A549 (cell line): ENCODE results near the gene CCDC30.

Experiments used
- EP300 ChIP-seq, 2 experiments: fragments of >200 bp; sonication (Bioruptor Twin); formaldehyde crosslinking; IDR thresholded peaks; 2 replicates in 1 of 2; 3 replicates in 1 of 2; pipeline ENCODE4 v1.6.1; 2016 to 2017
- HOXB13 ChIP-seq: fragments of 250-450 bp; sonication (Bioruptor Pico); IDR thresholded peaks from 2 replicates; pipeline ENCODE4 v1.5.0; 2020; ENCODE audit warnings: low read depth, mild to moderate bottlenecking, moderate library complexity
- KDM5A ChIP-seq: fragments of 200-600 bp; sonication (generic); IDR thresholded peaks from 2 replicates; pipeline ENCODE4 v1.6.1; 2016; ENCODE audit warnings: antibody characterized with exemption, mild to moderate bottlenecking
- PHF8 ChIP-seq: fragments of 200-600 bp; sonication (generic); IDR thresholded peaks from 2 replicates; pipeline ENCODE4 v1.6.1; 2016; ENCODE audit warnings: low read depth, mild to moderate bottlenecking, antibody characterized with exemption, moderate library complexity, borderline replicate concordance
- TP53 ChIP-seq: fragments of 250-450 bp; sonication (Bioruptor Pico); IDR thresholded peaks from 2 replicates; pipeline ENCODE4 v1.5.0; 2021; ENCODE audit warnings: mild to moderate bottlenecking, moderate library complexity

DNA sequence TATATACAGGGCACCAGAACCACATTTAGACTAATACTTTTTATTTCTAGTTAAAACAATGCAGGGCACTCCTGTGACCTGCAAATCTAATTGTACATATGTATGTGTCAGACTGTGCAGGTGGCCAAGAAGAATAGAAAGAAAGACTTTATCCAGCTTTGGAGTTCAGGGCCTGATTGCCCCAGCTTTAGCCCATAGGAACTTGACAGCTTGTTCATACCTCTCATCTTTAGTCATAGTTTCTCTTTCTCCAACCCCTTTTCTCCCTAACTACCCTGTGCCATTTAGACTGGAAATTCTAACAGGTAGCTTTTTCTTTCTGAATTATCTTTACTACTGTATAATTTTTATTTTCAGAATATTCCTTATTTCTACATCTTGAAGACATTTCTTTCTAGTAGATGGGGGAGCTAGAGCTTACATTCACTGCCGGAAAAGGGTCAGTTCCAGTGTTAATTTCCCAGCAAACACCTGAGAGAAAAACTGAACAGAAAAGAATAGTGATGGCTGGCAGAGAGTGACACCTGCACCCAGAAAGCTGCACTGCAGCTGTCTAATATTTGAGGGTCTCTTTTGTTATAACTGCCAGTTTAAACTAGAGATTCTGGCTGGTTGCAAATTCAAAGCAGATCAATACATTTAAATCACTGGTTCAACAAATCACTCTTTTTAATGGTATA lies 227.5 kb downstream of the CCDC30 start:
- TF ChIP-seq KDM5A = no peak
- TF ChIP-seq TP53 (CRISPR knock-in tag) = no peak
- TF ChIP-seq EP300 (IDR thresholded peaks at IDR 0.05) = no peak
- no peak for TF ChIP-seq PHF8
- TF ChIP-seq HOXB13 = no peak
